Keratinocyte (primary cell): ENCODE data around the gene PSG7.
"Not testable (repeated sequence)": the region's sequence is repeated elsewhere in the genome, so short reads cannot be mapped to it uniquely, and the experiment has no call there.

ENCODE experiments used
- EZH2 ChIP-seq: IDR thresholded peaks from one replicate; pipeline ENCODE4 v1.6.1; 2012; ENCODE audit warnings: inconsistent platforms, mild to moderate bottlenecking, low read length, moderate library complexity
- TF ChIP-seq, protein P1 (sequence below), 3 experiments: IDR thresholded peaks in 1 of 3; conservative IDR thresholded peaks in 1 of 3; optimal IDR thresholded peaks in 1 of 3; 2 replicates in 2 of 3; 3 replicates in 1 of 3; pipeline versions ENCODE3 to v1.5.1; 2011; ENCODE audit warnings: low read length in 3 of 3, mild to moderate bottlenecking in 3 of 3, moderate library complexity in 2 of 3, control low read depth in 1 of 3, inconsistent platforms in 1 of 3; ENCODE audit not compliant: insufficient read depth in 2 of 3; ENCODE audit errors: extremely low read depth in 1 of 3

DNA sequence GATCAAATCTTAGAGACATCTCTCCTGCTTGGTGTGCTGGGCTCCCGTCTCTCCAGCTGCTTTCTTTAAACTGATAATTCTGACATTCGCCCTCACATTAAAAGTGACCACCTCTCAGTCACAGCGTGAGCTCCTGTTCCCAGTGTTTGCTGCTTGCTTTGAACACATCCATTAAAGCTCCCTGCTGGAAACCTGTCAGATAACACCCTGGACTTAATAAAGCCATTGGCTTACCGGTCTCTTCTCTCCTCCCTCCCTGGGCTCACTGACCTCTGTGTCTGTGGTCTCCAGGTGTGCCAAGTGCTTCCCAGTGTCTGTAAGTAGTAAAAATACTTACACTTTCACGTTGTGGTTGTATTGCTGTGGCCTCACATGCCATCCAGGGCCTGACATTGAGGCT is 55.0 kb downstream of the PSG7 start:
- TF ChIP-seq, protein P1, sequence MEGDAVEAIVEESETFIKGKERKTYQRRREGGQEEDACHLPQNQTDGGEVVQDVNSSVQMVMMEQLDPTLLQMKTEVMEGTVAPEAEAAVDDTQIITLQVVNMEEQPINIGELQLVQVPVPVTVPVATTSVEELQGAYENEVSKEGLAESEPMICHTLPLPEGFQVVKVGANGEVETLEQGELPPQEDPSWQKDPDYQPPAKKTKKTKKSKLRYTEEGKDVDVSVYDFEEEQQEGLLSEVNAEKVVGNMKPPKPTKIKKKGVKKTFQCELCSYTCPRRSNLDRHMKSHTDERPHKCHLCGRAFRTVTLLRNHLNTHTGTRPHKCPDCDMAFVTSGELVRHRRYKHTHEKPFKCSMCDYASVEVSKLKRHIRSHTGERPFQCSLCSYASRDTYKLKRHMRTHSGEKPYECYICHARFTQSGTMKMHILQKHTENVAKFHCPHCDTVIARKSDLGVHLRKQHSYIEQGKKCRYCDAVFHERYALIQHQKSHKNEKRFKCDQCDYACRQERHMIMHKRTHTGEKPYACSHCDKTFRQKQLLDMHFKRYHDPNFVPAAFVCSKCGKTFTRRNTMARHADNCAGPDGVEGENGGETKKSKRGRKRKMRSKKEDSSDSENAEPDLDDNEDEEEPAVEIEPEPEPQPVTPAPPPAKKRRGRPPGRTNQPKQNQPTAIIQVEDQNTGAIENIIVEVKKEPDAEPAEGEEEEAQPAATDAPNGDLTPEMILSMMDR (optimal IDR thresholded peaks at IDR 0.05 in 1 of 3, IDR thresholded peaks at IDR 0.05 in 1 of 3, conservative IDR thresholded peaks at IDR 0.05 in 1 of 3; ENCODE audit: extremely low read depth in 1 of 3, insufficient read depth in 2 of 3, low read length in 3 of 3) = not testable (repeated sequence)
- not testable (repeated sequence) for TF ChIP-seq EZH2
